ENCODE results near the gene ZNF562. TPM values are rescaled to one million over a fixed set of nuclear protein-coding genes. Genes with fewer than 3 reads are reported as not detected.

The ZNF562 gene
- polyA plus RNA-seq, 2 of the 4 experiments (the other 2 are of a cell fraction), result 8.5 to 16.1 TPM

- peaks cover 80% of the 10 kb centered on the region for H3K9me3 ChIP-seq
- no peak overlapping the region for H3K4me2 ChIP-seq
- H3K4me1 ChIP-seq, result no peaks in the 10 kb centered on the region
- ChIA-PET POLR2A (no interaction called here), CTCF (no interaction called here)
- H3K4me3 ChIP-seq, result no peak overlapping the region
- TF ChIP-seq ZFP36 (IDR thresholded peaks at IDR 0.05; ENCODE audit: borderline replicate concordance, partially characterized antibody), result no peak
- TF ChIP-seq, protein P1, sequence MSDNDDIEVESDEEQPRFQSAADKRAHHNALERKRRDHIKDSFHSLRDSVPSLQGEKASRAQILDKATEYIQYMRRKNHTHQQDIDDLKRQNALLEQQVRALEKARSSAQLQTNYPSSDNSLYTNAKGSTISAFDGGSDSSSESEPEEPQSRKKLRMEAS (IDR thresholded peaks at IDR 0.05), result no peak
- no peak for TF ChIP-seq ZC3H11A (IDR thresholded peaks at IDR 0.05)
- TF ChIP-seq MAZ (IDR thresholded peaks at IDR 0.05; ENCODE audit: borderline replicate concordance, low read depth, low read length), result no peak
- TF ChIP-seq, protein P2, sequence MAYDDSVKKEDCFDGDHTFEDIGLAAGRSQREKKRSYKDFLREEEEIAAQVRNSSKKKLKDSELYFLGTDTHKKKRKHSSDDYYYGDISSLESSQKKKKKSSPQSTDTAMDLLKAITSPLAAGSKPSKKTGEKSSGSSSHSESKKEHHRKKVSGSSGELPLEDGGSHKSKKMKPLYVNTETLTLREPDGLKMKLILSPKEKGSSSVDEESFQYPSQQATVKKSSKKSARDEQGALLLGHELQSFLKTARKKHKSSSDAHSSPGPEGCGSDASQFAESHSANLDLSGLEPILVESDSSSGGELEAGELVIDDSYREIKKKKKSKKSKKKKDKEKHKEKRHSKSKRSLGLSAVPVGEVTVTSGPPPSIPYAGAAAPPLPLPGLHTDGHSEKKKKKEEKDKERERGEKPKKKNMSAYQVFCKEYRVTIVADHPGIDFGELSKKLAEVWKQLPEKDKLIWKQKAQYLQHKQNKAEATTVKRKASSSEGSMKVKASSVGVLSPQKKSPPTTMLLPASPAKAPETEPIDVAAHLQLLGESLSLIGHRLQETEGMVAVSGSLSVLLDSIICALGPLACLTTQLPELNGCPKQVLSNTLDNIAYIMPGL (CRISPR knock-in tag; IDR thresholded peaks at IDR 0.05; ENCODE audit: borderline replicate concordance), result no peak
- TF ChIP-seq REST (IDR thresholded peaks at IDR 0.05), result no peak
- TF ChIP-seq NFE2L2 (conservative IDR thresholded peaks at IDR 0.05; ENCODE audit: low read length), result no peak
- TF ChIP-seq, protein P3, sequence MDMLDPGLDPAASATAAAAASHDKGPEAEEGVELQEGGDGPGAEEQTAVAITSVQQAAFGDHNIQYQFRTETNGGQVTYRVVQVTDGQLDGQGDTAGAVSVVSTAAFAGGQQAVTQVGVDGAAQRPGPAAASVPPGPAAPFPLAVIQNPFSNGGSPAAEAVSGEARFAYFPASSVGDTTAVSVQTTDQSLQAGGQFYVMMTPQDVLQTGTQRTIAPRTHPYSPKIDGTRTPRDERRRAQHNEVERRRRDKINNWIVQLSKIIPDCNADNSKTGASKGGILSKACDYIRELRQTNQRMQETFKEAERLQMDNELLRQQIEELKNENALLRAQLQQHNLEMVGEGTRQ (IDR thresholded peaks at IDR 0.05), result no peak
- no peak for TF ChIP-seq CEBPB (IDR thresholded peaks at IDR 0.05)
- TF ChIP-seq GATA3 (IDR thresholded peaks at IDR 0.05; ENCODE audit: borderline replicate concordance), result no peak
- TF ChIP-seq PHF8 (IDR thresholded peaks at IDR 0.05; ENCODE audit: borderline replicate concordance, low read depth), result no peak
- TF ChIP-seq ESRRA (IDR thresholded peaks at IDR 0.05; ENCODE audit: borderline replicate concordance, low read length), result no peak
- TF ChIP-seq HOXB5 (CRISPR knock-in tag; IDR thresholded peaks at IDR 0.05), result no peak
- FAIRE-seq, result no peak
- DNase-seq (ENCODE audit: low read depth in 1 of 2, low spot score in 1 of 2), result no peak
- H3K27ac ChIP-seq, result no peak overlapping the region
- no peak for ATAC-seq
- WGBS (ENCODE audit: missing lambda C conversion rate), result 97% methylated on average over 3 of the region's 3 CpGs
Observed at GRCh38 chr19:9671655-9672054, 3.2 kb downstream of the ZNF562 start.

GRCh38 chr19:9668544-9668943 lies 6.4 kb downstream of the ZNF562 start:
- 94% methylated on average over 2 of the region's 2 CpGs for WGBS (ENCODE audit: missing lambda C conversion rate)
- ChIA-PET CTCF (no interaction called here), POLR2A (no interaction called here)
- no peak for ATAC-seq
- no peak for FAIRE-seq
- Histone ChIP-seq H3K4me1 (no peaks in the 10 kb centered on the region), H3K4me2 (no peak overlapping the region), H3K27ac (no peak overlapping the region), H3K9me3 (peaks cover 93% of the 10 kb centered on the region), H3K4me3 (no peak overlapping the region)
- TF ChIP-seq HDAC2 (IDR thresholded peaks at IDR 0.05) (no peak), MYC (IDR thresholded peaks at IDR 0.05; ENCODE audit: borderline replicate concordance, low read length) (no peak), ZNF302 (CRISPR knock-in tag; IDR thresholded peaks at IDR 0.05) (no peak), MAFK (IDR thresholded peaks at IDR 0.05; ENCODE audit: partially characterized antibody) (no peak), FOSB (CRISPR knock-in tag; IDR thresholded peaks at IDR 0.05) (no peak), CEBPB (IDR thresholded peaks at IDR 0.05) (no peak), HOXB13 (CRISPR knock-in tag; IDR thresholded peaks at IDR 0.05; ENCODE audit: low read depth) (no peak), CBX2 (IDR thresholded peaks at IDR 0.05; ENCODE audit: borderline replicate concordance, low read depth) (no peak)
- TF ChIP-seq, protein P4, sequence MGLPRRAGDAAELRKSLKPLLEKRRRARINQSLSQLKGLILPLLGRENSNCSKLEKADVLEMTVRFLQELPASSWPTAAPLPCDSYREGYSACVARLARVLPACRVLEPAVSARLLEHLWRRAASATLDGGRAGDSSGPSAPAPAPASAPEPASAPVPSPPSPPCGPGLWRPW (IDR thresholded peaks at IDR 0.05), result no peak
- no peak for DNase-seq (ENCODE audit: low read depth in 1 of 2, low spot score in 1 of 2)
